GM12878 (cell line): ENCODE data around the gene EWSR1. TPM values are rescaled to one million over a fixed set of nuclear protein-coding genes. Genes with fewer than 3 reads are reported as not detected.

ENCODE experiments used
- BACH1 ChIP-seq: fragments of 450-650 bp; IDR thresholded peaks from 2 replicates; pipeline ENCODE4 v1.6.1; 2017; ENCODE audit warnings: mild to moderate bottlenecking, borderline replicate concordance
- E4F1 ChIP-seq: fragments of 450-650 bp; IDR thresholded peaks from 2 replicates; pipeline ENCODE4 v1.6.1; 2018; ENCODE audit warnings: borderline replicate concordance, mild to moderate bottlenecking; ENCODE audit not compliant: partially characterized antibody
- ESRRA ChIP-seq: IDR thresholded peaks from 2 replicates; pipeline ENCODE4 v1.6.1; 2012; ENCODE audit warnings: mild to moderate bottlenecking, low read length, improper control_type of control experiment
- JUNB ChIP-seq: IDR thresholded peaks from 2 replicates; pipeline ENCODE4 v1.6.1; 2016; ENCODE audit warnings: antibody characterized with exemption, mild to moderate bottlenecking
- NFXL1 ChIP-seq: fragments of 450-650 bp; IDR thresholded peaks from 2 replicates; pipeline ENCODE4 v1.6.1; 2017; ENCODE audit warnings: antibody characterized with exemption, mild to moderate bottlenecking, borderline replicate concordance
- RBBP5 ChIP-seq: fragments of 200-600 bp; sonication (generic); conservative IDR thresholded peaks from 2 replicates; pipeline ENCODE4 v1.6.1; 2016
- RUNX3 ChIP-seq: IDR thresholded peaks from 2 replicates; pipeline ENCODE4 v1.6.1; 2012; ENCODE audit warnings: low read length, inconsistent platforms
- ZBTB40 ChIP-seq: fragments of 450-650 bp; IDR thresholded peaks from 2 replicates; pipeline ENCODE4 v1.6.1; 2016; ENCODE audit warnings: mild to moderate bottlenecking, moderate library complexity, borderline replicate concordance
- polyA plus RNA-seq, 11 experiments: library from polyadenylated mRNA; depleted of rRNA in 4 of 11; unstranded in 6 of 11; stranded (reverse) in 5 of 11; fragments of >200 nt; fragmentation: Nextera tagmentation in 4 of 11; fragmentation: Illumina TruSeq in 1 of 11; extraction: Ambion mirVana in 4 of 11; extraction: Trizol in 1 of 11; gene quantifications; 1 replicate in 1 of 11; 2 replicates in 10 of 11; pipeline versions ENCODE4 v1.2.1 to v1.2.3, GENCODE V29; 2011 to 2016; ENCODE audit warnings: inconsistent platforms in 2 of 11, missing spikeins in 2 of 11, low read depth in 1 of 11
- total RNA-seq, 4 experiments: library from RNA; depleted of rRNA in 3 of 4; stranded (reverse); fragments of >200 nt in 3 of 4; fragmentation: Illumina TruSeq in 1 of 4; extraction: Trizol in 1 of 4; gene quantifications; 2 replicates each; pipeline versions ENCODE4 v1.2.1 to v1.2.3, GENCODE V29; 2013 to 2021
- TF ChIP-seq, protein P1 (sequence below): IDR thresholded peaks from 2 replicates; pipeline ENCODE4 v1.6.1; 2012; ENCODE audit warnings: low read length, inconsistent platforms

The EWSR1 gene
- total and polyA plus RNA-seq, 10 of the 15 experiments (the other 5 are each of a cell fraction or from before 2014, with no cell fraction given) = 130 to 480 (median 356) TPM

DNA sequence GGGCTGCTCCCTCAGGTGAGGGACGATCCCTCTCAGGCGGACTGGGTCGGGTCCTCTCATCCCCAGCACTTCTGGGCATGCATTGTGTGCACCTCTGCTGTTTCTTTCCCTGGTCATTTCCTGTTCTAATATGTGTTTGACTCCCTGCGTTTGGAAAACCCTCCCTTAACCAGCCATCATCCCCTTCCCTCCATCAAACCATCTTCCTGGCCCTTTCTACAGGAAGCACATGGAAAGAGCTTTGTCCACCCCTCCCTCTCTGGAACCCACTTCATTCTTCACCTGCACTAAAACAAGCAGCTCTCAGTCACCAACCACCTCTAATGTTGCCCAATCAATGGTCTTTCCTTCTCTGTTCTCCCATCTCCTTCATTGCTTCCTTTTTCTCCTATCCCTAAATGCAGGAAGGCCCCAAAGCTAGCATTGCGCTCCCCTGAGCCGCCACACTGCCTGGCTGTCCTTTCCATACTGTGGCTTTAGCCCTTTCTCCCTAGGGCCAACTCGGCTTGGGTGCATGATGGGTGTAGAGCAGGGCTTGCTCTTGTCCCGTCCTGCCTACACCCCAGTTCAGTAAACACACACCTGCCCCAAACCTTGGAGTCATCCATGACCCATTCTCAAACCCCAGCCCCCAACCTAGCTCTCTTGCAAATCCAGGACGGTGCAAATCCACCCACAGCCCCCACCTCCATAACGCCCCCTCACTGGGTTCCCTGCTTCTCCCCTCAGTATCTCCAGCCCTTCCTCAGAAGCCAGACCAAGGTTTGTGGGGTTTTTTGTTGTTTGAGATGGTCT is 32.9 kb downstream of the EWSR1 start (continued):
- no peak for TF ChIP-seq E4F1
- TF ChIP-seq, protein P1, sequence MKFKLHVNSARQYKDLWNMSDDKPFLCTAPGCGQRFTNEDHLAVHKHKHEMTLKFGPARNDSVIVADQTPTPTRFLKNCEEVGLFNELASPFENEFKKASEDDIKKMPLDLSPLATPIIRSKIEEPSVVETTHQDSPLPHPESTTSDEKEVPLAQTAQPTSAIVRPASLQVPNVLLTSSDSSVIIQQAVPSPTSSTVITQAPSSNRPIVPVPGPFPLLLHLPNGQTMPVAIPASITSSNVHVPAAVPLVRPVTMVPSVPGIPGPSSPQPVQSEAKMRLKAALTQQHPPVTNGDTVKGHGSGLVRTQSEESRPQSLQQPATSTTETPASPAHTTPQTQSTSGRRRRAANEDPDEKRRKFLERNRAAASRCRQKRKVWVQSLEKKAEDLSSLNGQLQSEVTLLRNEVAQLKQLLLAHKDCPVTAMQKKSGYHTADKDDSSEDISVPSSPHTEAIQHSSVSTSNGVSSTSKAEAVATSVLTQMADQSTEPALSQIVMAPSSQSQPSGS = peak; percentile 58; the same call in 1 of the 2 replicates
- TF ChIP-seq NFXL1 = no peak
- 0 out of 2 replicates have a peak, but pooled peaks have one; percentile 23 for TF ChIP-seq BACH1
- no peak; the same call in 1 of the 2 replicates for TF ChIP-seq RUNX3
- no peak for TF ChIP-seq ZBTB40
- no peak for TF ChIP-seq RBBP5
- TF ChIP-seq JUNB = no peak
- no peak for TF ChIP-seq ESRRA
- TF ChIP-seq, all 136 proteins: peak for 8
